Panc1 (cell line): Measurements from ENCODE around the gene BRD4. TPM values are rescaled to one million over a fixed set of nuclear protein-coding genes. Genes with fewer than 3 reads are reported as not detected.

Experiments used
- ATAC-seq: fragments of 200-7000 bp; cut with Tn5 transposase; 2 replicates; pipeline ENCODE4 v1.9.1; 2020; ENCODE audit warnings: mild to moderate bottlenecking, moderate library complexity
- BruUV-seq: library from RNA; stranded (reverse); fragments of 400-500 nt; replicated peaks from 2 replicates; lab custom pipeline; 2021; lab: Mats Ljungman, UMichigan
- CTCF ChIA-PET: fragments of 300-600 bp; sonication (Branson Sonifier 250); formaldehyde crosslinking; loops from one replicate; lab custom pipeline; 2022; ENCODE audit warnings: antibody characterized with exemption; lab: Charles Lee
- POLR2A ChIA-PET: fragments of 300-600 bp; sonication (Branson Sonifier 250); formaldehyde crosslinking; loops from one replicate; lab custom pipeline; 2022; ENCODE audit warnings: antibody characterized with exemption; lab: Charles Lee
- DNase-seq: peaks from one replicate; pipeline ENCODE4 v3.0.0-alpha.2; 2010; ENCODE audit warnings: low read depth, low spot score
- H3K27ac ChIP-seq: 2 replicates; pipeline ENCODE4 v1.5.1; 2011; ENCODE audit warnings: mild to moderate bottlenecking, low read length, inconsistent platforms
- H3K27me3 ChIP-seq: fragments of 200-500 bp; sonication (Bioruptor generic); 2 replicates; pipeline ENCODE4 v1.6.0; 2014; ENCODE audit warnings: low read length, inconsistent platforms; ENCODE audit not compliant: control insufficient read depth, insufficient read depth
- H3K36me3 ChIP-seq: fragments of 200-500 bp; sonication (Bioruptor generic); 2 replicates; pipeline ENCODE4 v1.5.1; 2014; ENCODE audit warnings: inconsistent platforms, mild to moderate bottlenecking, low read length, moderate library complexity; ENCODE audit not compliant: control insufficient read depth, insufficient read depth
- H3K4me1 ChIP-seq: 2 replicates; pipeline ENCODE4 v1.5.1; 2011; ENCODE audit warnings: inconsistent platforms, mild to moderate bottlenecking, low read length, moderate library complexity; ENCODE audit not compliant: control insufficient read depth, insufficient read depth
- H3K4me3 ChIP-seq, 2 experiments: 2 replicates each; pipeline ENCODE4 v1.5.1; 2011 to 2012; ENCODE audit warnings: low read depth in 2 of 2, low read length in 2 of 2, mild to moderate bottlenecking in 2 of 2, inconsistent platforms in 1 of 2, moderate library complexity in 1 of 2
- H3K9me3 ChIP-seq: fragments of 200-500 bp; sonication (Bioruptor generic); 2 replicates; pipeline ENCODE4 v1.5.1; 2014; ENCODE audit warnings: low read depth, mild to moderate bottlenecking, inconsistent platforms, low read length, moderate library complexity; ENCODE audit not compliant: control insufficient read depth, insufficient read depth
- CTCF ChIP-seq: fragments of 450-650 bp; IDR thresholded peaks from 2 replicates; pipeline ENCODE4 v1.5.1; 2017; ENCODE audit warnings: mild to moderate bottlenecking
- POLR2AphosphoS5 ChIP-seq: IDR thresholded peaks from 2 replicates; pipeline ENCODE4 v1.6.1; 2012; ENCODE audit warnings: mild to moderate bottlenecking, low read depth, low read length, moderate library complexity
- REST ChIP-seq, 2 experiments: IDR thresholded peaks; 2 replicates each; pipeline ENCODE4 v1.6.1; 2011 to 2012; ENCODE audit warnings: low read depth in 2 of 2, control low read depth in 1 of 2, low read length in 1 of 2, mild to moderate bottlenecking in 1 of 2, moderate library complexity in 1 of 2; ENCODE audit not compliant: insufficient read depth in 1 of 2
- SIN3A ChIP-seq: IDR thresholded peaks from 2 replicates; pipeline ENCODE4 v1.6.1; 2012; ENCODE audit warnings: low read depth, mild to moderate bottlenecking, low read length, moderate library complexity, borderline replicate concordance; ENCODE audit not compliant: insufficient read depth
- TCF7L2 ChIP-seq: IDR thresholded peaks from 2 replicates; pipeline ENCODE4 v1.6.1; 2011; ENCODE audit warnings: mild to moderate bottlenecking, low read depth, low read length, inconsistent platforms
- in situ Hi-C: cut with HindIII; loops from 2 replicates; pipeline ENCODE4 v1.10.0; 2016; ENCODE audit warnings: low sequenced_read_pairs, low pct_unique_long_range_greater_than_20kb
- intact Hi-C: fragments of 100-400 bp; cut with micrococcal nuclease; formaldehyde crosslinking; loops from one replicate; pipeline ENCODE4 v1.10.0; 2022; ENCODE audit not compliant: unreplicated experiment
- total RNA-seq: library from RNA; stranded (reverse); gene quantifications from one replicate; pipeline ENCODE4 v1.2.1, GENCODE V29; 2021; ENCODE audit not compliant: unreplicated experiment

Gene BRD4
- total RNA-seq, 1 experiment from 2014 or later = 102 TPM

- Histone ChIP-seq H3K9me3 (no peaks in the 10 kb centered on the region), H3K27me3 (no peaks in the 10 kb centered on the region), H3K27ac (no peak overlapping the region), H3K4me3 (no peak overlapping the region), H3K36me3 (peaks cover 3% of the 10 kb centered on the region), H3K4me1 (no peaks in the 10 kb centered on the region; the same call in none of the 2 replicates)
- in situ Hi-C loops = no loop called here
- DNase-seq (no peak), ATAC-seq (no peak)
- CTCF ChIA-PET = no interaction called here
- no TSS peak for BruUV-seq
- intact Hi-C loops = no loop called here
- POLR2A ChIA-PET = no interaction called here
- TF ChIP-seq CTCF = no peak
- TF ChIP-seq TCF7L2 = no peak
- no peak for TF ChIP-seq POLR2AphosphoS5
- TF ChIP-seq REST (IDR thresholded peaks at IDR 0.05; ENCODE audit: insufficient read depth in 1 of 2, low read depth in 2 of 2, low read length in 1 of 2) = no peak
- TF ChIP-seq SIN3A = no peak
Measured at GRCh38 chr19:15247107-15248014, 85.0 kb downstream of the BRD4 start.

- H3K36me3 ChIP-seq = peaks cover 3% of the 10 kb centered on the region
- H3K4me1 ChIP-seq = no peaks in the 10 kb centered on the region; the same call in 1 of the 2 replicates
- ATAC-seq = no peak
- POLR2A ChIA-PET = no interaction called here
- H3K9me3 ChIP-seq = no peaks in the 10 kb centered on the region
- H3K27ac ChIP-seq = no peak overlapping the region
- in situ Hi-C loops = no loop called here
- BruUV-seq = no TSS peak
- H3K4me3 ChIP-seq = no peak overlapping the region
- no peaks in the 10 kb centered on the region for H3K27me3 ChIP-seq
- no peak for TF ChIP-seq CTCF
- no peak for TF ChIP-seq POLR2AphosphoS5
- no peak for TF ChIP-seq TCF7L2
- no peak for TF ChIP-seq SIN3A
- no peak for TF ChIP-seq REST (IDR thresholded peaks at IDR 0.05; ENCODE audit: insufficient read depth in 1 of 2, low read depth in 2 of 2, low read length in 1 of 2)
- DNase-seq = no peak
- intact Hi-C loops = no loop called here
- CTCF ChIA-PET = no interaction called here
Measured at GRCh38 chr19:15246198-15246481, 86.2 kb downstream of the BRD4 start.
